K562 (cell line): ENCODE measurements around the gene ECM2. TPM values are rescaled to one million over a fixed set of nuclear protein-coding genes. Genes with fewer than 3 reads are reported as not detected.

Experiments used
- CBFA2T3 ChIP-seq: fragments of 450-650 bp; IDR thresholded peaks from 2 replicates; pipeline ENCODE4 v1.6.1; 2017
- CBFB ChIP-seq: sonication (generic); formaldehyde crosslinking; IDR thresholded peaks from 2 replicates; pipeline ENCODE4 v1.4.0; 2020; ENCODE audit warnings: mild to moderate bottlenecking, missing genetic modification reagents
- CEBPB ChIP-seq: fragments of 450-650 bp; IDR thresholded peaks from 2 replicates; pipeline ENCODE4 v1.6.1; 2016; ENCODE audit warnings: missing genetic modification characterization, missing compliant biosample characterization
- CHD4 ChIP-seq: fragments of 200-600 bp; sonication (generic); IDR thresholded peaks from 3 replicates; pipeline ENCODE4 v1.6.1; 2012; ENCODE audit warnings: low read depth, mild to moderate bottlenecking, mixed read lengths, low read length, inconsistent platforms; ENCODE audit not compliant: insufficient read depth, insufficient replicate concordance, poor library complexity, severe bottlenecking
- CREM ChIP-seq: IDR thresholded peaks from 2 replicates; pipeline ENCODE4 v1.6.1; 2014; ENCODE audit warnings: antibody characterized with exemption, low read depth
- CTBP1 ChIP-seq: fragments of 450-650 bp; IDR thresholded peaks from 2 replicates; pipeline ENCODE4 v1.6.1; 2016; ENCODE audit warnings: borderline replicate concordance
- CXXC5 ChIP-seq: fragments of 250-450 bp; sonication (Bioruptor Pico); IDR thresholded peaks from 2 replicates; pipeline ENCODE4 v1.8.0; 2022; ENCODE audit warnings: inconsistent platforms, mild to moderate bottlenecking, moderate library complexity
- FOSL1 ChIP-seq: fragments of 200-800 bp; sonication (Bioruptor generic); conservative IDR thresholded peaks from 2 replicates; pipeline ENCODE4 v1.6.1; 2016; ENCODE audit warnings: missing genetic modification characterization, missing compliant biosample characterization
- FOXK2 ChIP-seq, 2 experiments: fragments of 450-650 bp; IDR thresholded peaks in 1 of 2; conservative IDR thresholded peaks in 1 of 2; 2 replicates each; pipeline ENCODE4 v1.6.1; 2016; ENCODE audit warnings: low read depth in 2 of 2, mild to moderate bottlenecking in 1 of 2
- JUN ChIP-seq, 2 experiments: sonication (generic) in 1 of 2; formaldehyde crosslinking in 1 of 2; IDR thresholded peaks; 2 replicates each; pipeline versions ENCODE4 v1.6.1 to v1.8.0; 2012 to 2022; ENCODE audit warnings: borderline replicate concordance in 2 of 2, mild to moderate bottlenecking in 2 of 2, improper control_type of control experiment in 1 of 2, low read depth in 1 of 2, low read length in 1 of 2, missing genetic modification reagents in 1 of 2
- JUND ChIP-seq, 2 experiments: IDR thresholded peaks; 2 replicates in 1 of 2; 3 replicates in 1 of 2; pipeline ENCODE4 v1.6.1; 2011; ENCODE audit warnings: borderline replicate concordance in 2 of 2, low read depth in 2 of 2, low read length in 2 of 2, improper control_type of control experiment in 1 of 2, missing biosample characterization in 1 of 2, missing genetic modification characterization in 1 of 2, missing genetic modification reagents in 1 of 2
- KDM1A ChIP-seq, 2 experiments: fragments of 450-650 bp; IDR thresholded peaks; 2 replicates each; pipeline ENCODE4 v1.6.1; 2016; ENCODE audit warnings: mild to moderate bottlenecking in 2 of 2
- NCOA6 ChIP-seq: fragments of 450-650 bp; IDR thresholded peaks from 2 replicates; pipeline ENCODE4 v1.6.1; 2017; ENCODE audit warnings: mild to moderate bottlenecking
- NKRF ChIP-seq: fragments of 450-650 bp; IDR thresholded peaks from 2 replicates; pipeline ENCODE4 v1.6.1; 2016; ENCODE audit warnings: borderline replicate concordance
- RBM25 ChIP-seq: fragments of 200-400 bp; formaldehyde crosslinking; IDR thresholded peaks from 2 replicates; pipeline ENCODE4 v1.6.1; 2018; ENCODE audit warnings: low read length, low read depth, moderate library complexity; ENCODE audit not compliant: severe bottlenecking
- SOX6 ChIP-seq: fragments of 450-650 bp; IDR thresholded peaks from 2 replicates; pipeline ENCODE4 v1.6.1; 2014; ENCODE audit warnings: mild to moderate bottlenecking
- SP1 ChIP-seq: sonication (generic); formaldehyde crosslinking; IDR thresholded peaks from 2 replicates; pipeline ENCODE4 v1.8.1; 2022; ENCODE audit warnings: mild to moderate bottlenecking, missing genetic modification reagents
- TCF7L2 ChIP-seq: fragments of 150-350 bp; IDR thresholded peaks from 2 replicates; pipeline ENCODE4 v1.6.1; 2016; ENCODE audit warnings: low read depth, mild to moderate bottlenecking, low read length, moderate library complexity
- ZNF121 ChIP-seq: sonication (generic); formaldehyde crosslinking; conservative IDR thresholded peaks from 2 replicates; pipeline ENCODE4 v1.8.0; 2022; ENCODE audit warnings: missing genetic modification reagents
- ZNF140 ChIP-seq: fragments of 250-450 bp; sonication (Bioruptor Pico); IDR thresholded peaks from 2 replicates; pipeline ENCODE4 v1.8.0; 2021; ENCODE audit warnings: moderate library complexity, mild to moderate bottlenecking, inconsistent platforms
- polyA plus RNA-seq, 8 experiments: library from polyadenylated mRNA; depleted of rRNA in 4 of 8; stranded (reverse) in 5 of 8; unstranded in 3 of 8; fragments of >200 nt; fragmentation: Nextera tagmentation in 2 of 8; fragmentation: Illumina TruSeq in 1 of 8; extraction: Ambion mirVana in 2 of 8; extraction: Trizol in 1 of 8; gene quantifications; 2 replicates each; pipeline versions ENCODE4 v1.2.1 to v1.2.3, GENCODE V29; 2011 to 2014; ENCODE audit warnings: inconsistent platforms in 1 of 8, missing spikeins in 1 of 8
- total RNA-seq, 7 experiments: library from RNA; depleted of rRNA in 6 of 7; stranded (reverse); fragments of >200 nt in 6 of 7; fragmentation: Illumina TruSeq in 2 of 7; extraction: Trizol in 2 of 7; gene quantifications; 2 replicates each; pipeline versions ENCODE4 v1.2.1 to v1.2.3, GENCODE V29; 2011 to 2021; ENCODE audit warnings: low replicate concordance in 1 of 7
- TF ChIP-seq, protein P1 (sequence below): fragments of 450-650 bp; formaldehyde crosslinking; conservative IDR thresholded peaks from 2 replicates; pipeline ENCODE4 v1.4.0; 2022; ENCODE audit warnings: mild to moderate bottlenecking, missing genetic modification characterization
- TF ChIP-seq, protein P2 (sequence below), 2 experiments: fragments of 450-650 bp in 1 of 2; sonication (generic) in 1 of 2; formaldehyde crosslinking in 1 of 2; IDR thresholded peaks in 1 of 2; conservative IDR thresholded peaks in 1 of 2; 2 replicates each; pipeline versions ENCODE4 v1.6.1 to v1.8.1; 2016 to 2023; ENCODE audit warnings: mild to moderate bottlenecking in 2 of 2, moderate library complexity in 2 of 2, inconsistent platforms in 1 of 2, missing genetic modification reagents in 1 of 2

The ECM2 gene
- total and polyA plus RNA-seq, 9 of the 15 experiments (the other 6 are each of a cell fraction or from before 2014, with no cell fraction given), result 0.03 to 0.07 TPM; not detected in 7

DNA sequence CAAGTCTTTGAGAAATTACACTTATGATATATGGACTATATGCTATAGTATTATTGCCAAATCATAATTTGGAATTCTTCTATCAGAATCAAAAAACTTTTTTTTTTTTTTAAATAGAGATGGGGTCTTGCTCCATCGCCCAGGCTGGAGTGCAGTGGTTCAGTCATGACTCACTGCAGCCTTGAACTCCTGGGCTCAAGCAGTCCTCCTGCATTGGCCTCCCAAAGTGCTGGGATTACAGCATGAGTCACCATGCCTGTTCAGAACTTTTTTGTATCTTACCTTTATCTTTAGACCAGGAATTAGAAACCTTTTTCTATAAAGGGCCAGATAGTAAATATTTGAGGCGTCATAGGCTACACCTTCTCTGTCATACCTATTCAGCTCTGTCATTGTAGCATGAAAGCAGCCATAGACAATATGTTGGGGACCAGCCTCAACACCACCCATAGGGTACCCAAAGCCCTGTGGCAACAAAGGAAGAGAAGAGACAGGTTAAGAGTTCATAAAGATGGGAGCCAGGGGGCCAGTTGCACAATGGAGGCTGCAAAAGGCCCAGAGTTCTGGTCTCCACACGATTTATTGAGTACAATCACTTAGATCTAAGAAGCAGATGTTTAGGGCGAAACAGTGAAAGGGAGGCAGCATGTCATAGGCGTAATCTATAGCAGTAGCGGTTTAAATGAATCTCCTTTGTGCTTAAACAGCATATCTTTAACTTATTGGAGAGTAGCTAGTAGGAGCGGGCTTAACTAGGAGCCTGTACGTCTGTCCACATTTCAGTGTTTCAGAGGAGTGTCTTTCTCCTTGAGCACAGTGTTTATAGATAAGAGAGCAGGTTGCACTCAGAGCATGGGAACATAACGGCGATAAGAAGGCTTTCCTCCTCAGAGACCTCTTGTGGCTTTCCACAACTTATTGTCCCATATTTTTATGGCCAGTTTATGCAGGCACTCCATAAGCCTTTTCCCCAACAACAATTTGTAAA, 12.5 kb downstream of the ECM2 start (continued):
- peak; percentile 84 for TF ChIP-seq JUND (IDR thresholded peaks at IDR 0.05; ENCODE audit: borderline replicate concordance, low read depth, low read length)
- TF ChIP-seq JUND (tag; IDR thresholded peaks at IDR 0.05; ENCODE audit: borderline replicate concordance, low read depth, low read length), result peak; percentile 84
- TF ChIP-seq NKRF, result no peak
- peak; percentile 27; the same call in 1 of the 2 replicates for TF ChIP-seq CXXC5
- TF ChIP-seq FOXK2 (conservative IDR thresholded peaks at IDR 0.05 in 1 of 2, IDR thresholded peaks at IDR 0.05 in 1 of 2; ENCODE audit: low read depth in 2 of 2), result 0 out of 4 replicates have a peak, but pooled peaks of 1 of the 2 experiments have one; percentile 38
- TF ChIP-seq, protein P1, sequence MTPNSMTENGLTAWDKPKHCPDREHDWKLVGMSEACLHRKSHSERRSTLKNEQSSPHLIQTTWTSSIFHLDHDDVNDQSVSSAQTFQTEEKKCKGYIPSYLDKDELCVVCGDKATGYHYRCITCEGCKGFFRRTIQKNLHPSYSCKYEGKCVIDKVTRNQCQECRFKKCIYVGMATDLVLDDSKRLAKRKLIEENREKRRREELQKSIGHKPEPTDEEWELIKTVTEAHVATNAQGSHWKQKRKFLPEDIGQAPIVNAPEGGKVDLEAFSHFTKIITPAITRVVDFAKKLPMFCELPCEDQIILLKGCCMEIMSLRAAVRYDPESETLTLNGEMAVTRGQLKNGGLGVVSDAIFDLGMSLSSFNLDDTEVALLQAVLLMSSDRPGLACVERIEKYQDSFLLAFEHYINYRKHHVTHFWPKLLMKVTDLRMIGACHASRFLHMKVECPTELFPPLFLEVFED (CRISPR knock-in tag), result no peak
- peak; percentile 46; the same call in 1 of the 2 replicates for TF ChIP-seq CTBP1
- no peak for TF ChIP-seq SP1 (CRISPR knock-in tag)
- peak; percentile 14 for TF ChIP-seq RBM25
- TF ChIP-seq NCOA6, result no peak
- no peak for TF ChIP-seq CREM
- no peak for TF ChIP-seq CBFB (CRISPR knock-in tag)
- TF ChIP-seq, protein P2, sequence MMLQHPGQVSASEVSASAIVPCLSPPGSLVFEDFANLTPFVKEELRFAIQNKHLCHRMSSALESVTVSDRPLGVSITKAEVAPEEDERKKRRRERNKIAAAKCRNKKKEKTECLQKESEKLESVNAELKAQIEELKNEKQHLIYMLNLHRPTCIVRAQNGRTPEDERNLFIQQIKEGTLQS (IDR thresholded peaks at IDR 0.05), result peak; percentile 86
- TF ChIP-seq, protein P2 (CRISPR knock-in tag; conservative IDR thresholded peaks at IDR 0.05), result no peak
- TF ChIP-seq CHD4, result peak; percentile 34
- peak; percentile 59 for TF ChIP-seq CEBPB (tag)
- no peak for TF ChIP-seq ZNF140 (CRISPR knock-in tag)
- TF ChIP-seq CBFA2T3, result peak; percentile 62
- TF ChIP-seq TCF7L2, result no peak
- peak; percentile 86 for TF ChIP-seq FOSL1 (tag)
- peak; percentile 47; the same call in 1 of the 2 replicates for TF ChIP-seq SOX6
- TF ChIP-seq ZNF121 (CRISPR knock-in tag), result peak; percentile 98
- peak; percentile 8 to 59; a peak in 2 of 4 replicates for TF ChIP-seq KDM1A (IDR thresholded peaks at IDR 0.05)
- peak; percentile 61; the same call in 1 of the 2 replicates for TF ChIP-seq JUN (IDR thresholded peaks at IDR 0.05; ENCODE audit: borderline replicate concordance, low read depth, low read length)
- no peak for TF ChIP-seq JUN (CRISPR knock-in tag; IDR thresholded peaks at IDR 0.05; ENCODE audit: borderline replicate concordance)
